Choroid plexus epithelial cell (primary cell): ENCODE data around the gene CTIF.
A peak's percentile ranks its signal among the peaks of the same experiment; 100 is the strongest.
"Not testable (repeated sequence)": the region's sequence is repeated elsewhere in the genome, so short reads cannot be mapped to it uniquely, and the experiment has no call there.

Source experiments
- DNase-seq: peaks from one replicate; pipeline ENCODE4 v3.0.0-alpha.2; 2010; ENCODE audit warnings: low read depth
- H3K4me3 ChIP-seq: 2 replicates; pipeline ENCODE4 v1.5.1; 2011; ENCODE audit warnings: low read depth, mild to moderate bottlenecking, control low read depth, low read length, moderate library complexity
- TF ChIP-seq, protein P1 (sequence below): conservative IDR thresholded peaks from 2 replicates; pipeline ENCODE4 v1.5.1; 2011; ENCODE audit warnings: low read depth, mild to moderate bottlenecking, control low read depth, inconsistent platforms, low read length, moderate library complexity

CTIF gene

DNA sequence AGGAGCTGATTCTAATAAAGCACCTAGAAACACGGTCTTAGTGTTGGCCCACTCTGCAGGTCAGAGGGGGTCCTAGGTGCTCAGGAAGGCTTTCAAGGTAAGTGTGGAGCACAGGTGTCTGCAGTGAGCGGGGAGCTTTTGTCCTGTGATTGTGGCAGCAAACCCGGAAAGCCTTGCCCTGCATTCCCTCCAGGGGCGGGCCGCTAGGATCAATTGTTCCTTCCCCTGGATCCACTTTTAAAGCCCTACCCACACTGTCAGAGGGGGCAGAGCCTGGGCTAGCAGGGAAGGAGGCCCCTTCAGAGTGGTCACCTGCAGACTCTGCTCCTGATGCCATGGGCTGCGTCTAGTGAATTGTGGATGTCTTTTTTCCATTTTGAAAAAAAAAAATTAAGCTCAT lies 176.0 kb downstream of the CTIF start:
- TF ChIP-seq, protein P1, sequence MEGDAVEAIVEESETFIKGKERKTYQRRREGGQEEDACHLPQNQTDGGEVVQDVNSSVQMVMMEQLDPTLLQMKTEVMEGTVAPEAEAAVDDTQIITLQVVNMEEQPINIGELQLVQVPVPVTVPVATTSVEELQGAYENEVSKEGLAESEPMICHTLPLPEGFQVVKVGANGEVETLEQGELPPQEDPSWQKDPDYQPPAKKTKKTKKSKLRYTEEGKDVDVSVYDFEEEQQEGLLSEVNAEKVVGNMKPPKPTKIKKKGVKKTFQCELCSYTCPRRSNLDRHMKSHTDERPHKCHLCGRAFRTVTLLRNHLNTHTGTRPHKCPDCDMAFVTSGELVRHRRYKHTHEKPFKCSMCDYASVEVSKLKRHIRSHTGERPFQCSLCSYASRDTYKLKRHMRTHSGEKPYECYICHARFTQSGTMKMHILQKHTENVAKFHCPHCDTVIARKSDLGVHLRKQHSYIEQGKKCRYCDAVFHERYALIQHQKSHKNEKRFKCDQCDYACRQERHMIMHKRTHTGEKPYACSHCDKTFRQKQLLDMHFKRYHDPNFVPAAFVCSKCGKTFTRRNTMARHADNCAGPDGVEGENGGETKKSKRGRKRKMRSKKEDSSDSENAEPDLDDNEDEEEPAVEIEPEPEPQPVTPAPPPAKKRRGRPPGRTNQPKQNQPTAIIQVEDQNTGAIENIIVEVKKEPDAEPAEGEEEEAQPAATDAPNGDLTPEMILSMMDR, result no peak
- no peak for DNase-seq
- no peak overlapping the region for H3K4me3 ChIP-seq

DNA sequence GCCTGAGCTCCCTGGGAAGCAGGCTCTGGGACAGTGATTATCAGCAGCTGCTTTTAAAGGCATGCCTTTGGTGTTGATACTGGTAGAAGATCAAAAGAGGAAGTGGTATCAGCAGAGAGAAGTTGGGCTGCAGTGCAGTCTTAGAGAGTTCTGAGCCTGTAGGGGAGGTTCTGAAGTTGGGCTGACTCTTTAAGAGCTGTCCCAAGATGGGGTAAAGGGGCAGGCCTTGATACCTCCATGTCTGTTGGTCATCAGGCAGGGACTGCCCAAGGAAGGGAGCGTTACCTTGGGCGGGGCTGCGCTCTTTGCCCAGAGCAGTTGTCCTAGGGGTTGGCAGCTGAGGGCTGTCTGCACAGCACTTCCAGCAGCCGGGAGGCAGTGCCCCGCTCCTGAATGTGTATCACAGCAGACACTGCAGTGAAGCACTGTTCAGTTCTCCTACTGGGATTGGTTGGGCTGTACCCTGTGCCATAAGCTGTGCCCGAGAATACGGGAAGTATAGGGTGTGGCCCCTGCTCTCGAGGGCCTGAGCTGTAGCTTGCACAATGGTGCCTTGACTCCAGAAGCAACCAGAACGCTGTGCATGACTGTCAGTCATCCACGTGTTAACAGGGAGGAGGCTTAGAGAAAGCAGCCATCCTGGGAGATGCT lies 177.0 kb downstream of the CTIF start:
- TF ChIP-seq, protein P1, result no peak
- H3K4me3 ChIP-seq, result no peak overlapping the region
- peak; percentile 9 for DNase-seq

DNA sequence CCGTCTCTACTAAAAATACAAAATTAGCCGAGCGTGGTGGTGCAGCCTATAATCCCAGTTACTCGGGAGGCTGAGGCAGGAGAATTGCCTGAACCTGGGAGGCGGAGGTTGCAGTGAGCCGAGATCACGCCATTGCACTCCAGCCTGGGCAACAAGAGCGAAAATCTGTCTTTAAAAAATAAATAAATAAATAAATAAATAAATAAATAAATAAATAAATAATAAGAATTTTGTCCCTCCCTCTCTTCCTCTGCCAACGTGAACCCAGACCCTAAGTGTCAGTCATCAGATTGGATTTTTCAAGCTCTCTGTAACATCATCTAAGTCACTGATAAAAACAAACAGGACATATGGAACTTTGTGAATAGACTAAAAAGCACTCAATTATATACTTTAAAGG lies 178.4 kb downstream of the CTIF start:
- not testable (repeated sequence) for DNase-seq, H3K4me3 ChIP-seq

DNA sequence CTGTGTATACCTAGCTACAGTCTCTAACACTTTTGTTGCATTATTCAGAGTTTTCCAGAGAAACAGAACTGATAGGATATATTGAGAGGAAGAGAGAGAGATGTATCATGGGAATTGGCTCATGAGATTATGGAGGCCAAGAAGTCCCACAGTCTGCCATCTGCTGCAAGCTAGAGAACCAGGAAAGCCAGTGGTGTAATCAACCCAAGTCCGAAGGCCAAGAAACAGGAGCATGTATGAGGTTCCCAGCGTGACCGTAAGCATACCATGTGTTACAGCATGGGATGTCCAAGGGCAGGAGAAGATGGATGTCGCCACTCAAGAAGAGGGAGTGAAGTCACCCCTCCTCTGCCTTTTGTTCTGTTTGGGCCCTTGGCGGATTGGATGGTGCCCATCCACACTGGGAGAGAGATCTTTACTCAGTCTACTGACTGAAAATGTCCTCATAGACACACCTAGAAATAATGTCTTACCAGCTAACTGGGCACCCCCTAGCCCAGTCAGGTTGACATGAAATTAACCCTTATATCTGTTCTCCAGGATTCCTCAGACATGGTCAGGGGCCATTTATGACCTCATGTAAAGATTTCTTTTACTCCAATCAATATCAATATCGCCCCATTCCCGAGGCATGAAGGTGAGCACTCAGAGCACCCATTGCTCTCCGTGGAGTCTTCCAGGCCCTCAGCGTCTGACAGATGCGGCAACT lies 179.6 kb downstream of the CTIF start:
- TF ChIP-seq, protein P1, result no peak

DNA sequence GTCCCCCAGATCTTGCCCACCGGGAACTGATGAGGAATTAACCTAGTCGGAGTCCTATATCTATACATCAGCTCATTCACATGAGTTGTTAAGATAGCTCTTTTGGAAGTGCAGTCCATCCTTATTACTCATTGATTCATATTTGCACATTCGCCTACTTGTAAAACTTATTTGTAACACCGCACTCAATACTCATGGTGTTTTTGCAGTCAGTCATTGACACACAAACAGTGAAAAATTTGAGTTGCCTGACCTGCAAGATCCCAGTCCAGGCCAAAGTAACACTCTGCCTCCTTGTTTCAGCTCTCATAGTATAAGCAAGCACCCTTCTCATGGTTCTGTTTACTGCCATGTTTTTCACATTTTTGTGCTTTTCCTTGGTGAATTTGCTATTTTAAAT lies 180.6 kb downstream of the CTIF start:
- TF ChIP-seq, protein P1, result no peak
- no peak overlapping the region for H3K4me3 ChIP-seq
- no peak for DNase-seq

More for the DNA sequence above, 179.6 kb downstream of the CTIF start:
- no peak for DNase-seq
- no peak overlapping the region for H3K4me3 ChIP-seq

DNA sequence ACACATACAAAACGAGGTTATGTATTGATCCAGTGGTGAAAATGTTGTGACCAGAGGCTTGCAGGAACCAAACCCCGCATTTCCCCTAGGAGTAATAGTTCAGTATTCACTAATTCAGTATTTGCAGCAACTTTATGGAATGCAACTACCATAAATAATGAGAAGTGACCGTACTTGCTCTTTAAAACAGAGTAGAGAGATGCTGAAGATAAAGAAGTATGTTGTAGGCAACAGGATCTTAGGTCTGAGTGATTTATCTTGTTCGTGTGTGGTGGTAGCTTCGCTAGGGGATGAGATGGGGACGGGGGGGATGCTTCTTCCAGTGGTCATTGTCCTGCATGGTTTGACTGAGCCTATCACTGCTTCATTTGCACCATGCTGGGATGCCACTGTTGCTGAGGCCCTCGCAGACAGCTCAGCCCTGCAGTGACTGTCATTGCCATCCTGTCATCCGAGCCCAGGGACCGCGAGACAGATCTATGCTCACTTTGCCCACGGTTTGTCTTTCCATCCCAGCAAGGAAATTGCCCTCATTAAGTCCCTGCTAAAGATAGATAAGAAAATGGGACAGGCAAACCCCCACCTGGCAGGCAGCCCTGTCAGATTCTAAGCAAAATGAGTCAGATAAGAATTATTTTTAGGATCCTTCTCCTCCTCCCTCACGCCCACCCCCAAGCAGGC lies 181.3 kb downstream of the CTIF start:
- TF ChIP-seq, protein P1, result no peak
- DNase-seq, result no peak
- H3K4me3 ChIP-seq, result no peak overlapping the region

DNA sequence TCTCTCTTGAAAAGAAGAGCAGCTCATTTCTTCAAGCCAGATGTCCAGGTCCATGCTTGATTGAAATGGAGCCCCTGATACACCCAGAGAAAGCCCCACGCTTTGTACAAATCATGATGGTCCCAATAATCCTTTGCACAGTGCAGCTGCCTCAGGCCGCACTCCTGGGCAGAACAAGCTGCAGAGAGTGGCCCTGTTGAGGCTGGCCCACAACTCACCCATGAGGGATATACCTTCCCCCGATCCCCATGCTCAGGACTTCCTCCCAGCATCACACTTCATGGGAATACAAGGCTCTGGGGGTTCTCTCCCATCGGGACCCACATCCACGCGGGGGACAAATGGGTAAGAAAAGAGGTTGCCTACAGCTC lies 181.8 kb downstream of the CTIF start:
- H3K4me3 ChIP-seq, result no peak overlapping the region
- no peak for DNase-seq
- TF ChIP-seq, protein P1, result no peak
